NCI-H446 treated with DMSO at 0.1 percent for 48 hours (cell line): ENCODE measurements around the gene IL13.

Experiments
- DNase-seq: peaks from one replicate; lab custom pipeline; 2025; lab: John Stamatoyannopoulos, UW

IL13 gene

DNA sequence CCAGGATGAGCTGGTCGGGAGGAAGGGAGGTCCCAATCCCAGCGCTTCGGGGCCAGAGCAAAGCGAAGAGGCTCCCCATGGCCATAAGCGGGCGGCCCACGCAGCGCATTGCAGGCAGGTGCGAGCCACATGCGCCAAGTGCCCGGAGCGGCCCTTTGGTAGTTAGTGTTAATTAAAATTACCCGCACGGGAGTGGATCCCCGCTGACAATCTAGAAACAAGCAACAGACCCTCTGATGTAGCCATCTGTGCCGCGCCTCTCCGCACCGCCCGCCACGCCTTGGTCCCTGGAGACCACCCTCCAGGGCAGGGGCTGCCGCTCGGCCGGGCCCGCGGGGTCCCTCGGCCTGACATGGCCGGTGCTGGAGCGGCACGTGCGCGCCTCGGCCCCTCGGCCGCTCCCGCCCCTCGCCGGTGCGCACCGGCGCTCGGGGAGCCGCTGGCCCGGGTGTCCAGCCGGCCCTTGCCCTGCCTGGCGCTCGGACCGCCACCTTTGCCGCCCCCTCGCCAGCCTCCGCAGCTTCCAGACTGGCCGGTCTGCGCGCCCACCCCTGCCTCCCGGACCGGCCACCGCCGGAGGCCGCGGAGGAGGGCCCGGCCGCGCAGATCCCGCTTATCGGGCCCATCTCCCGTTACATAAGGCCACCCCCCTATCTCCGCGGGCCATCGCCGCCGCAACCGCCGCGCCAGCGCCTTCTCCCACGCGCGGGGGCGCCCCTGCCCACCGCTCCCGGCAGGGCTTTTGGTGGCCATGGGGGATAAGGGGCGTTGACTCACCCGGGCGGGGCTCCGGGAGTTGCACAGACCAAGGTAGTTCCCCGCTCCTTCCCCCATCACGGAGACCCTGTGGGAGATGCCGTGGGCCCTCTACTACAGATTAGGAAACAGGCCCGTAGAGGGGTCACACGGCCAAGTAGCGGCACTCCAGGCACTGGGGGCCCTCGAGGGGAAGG lies 1.9 kb upstream of the IL13 start:
- DNase-seq = no peak

DNA sequence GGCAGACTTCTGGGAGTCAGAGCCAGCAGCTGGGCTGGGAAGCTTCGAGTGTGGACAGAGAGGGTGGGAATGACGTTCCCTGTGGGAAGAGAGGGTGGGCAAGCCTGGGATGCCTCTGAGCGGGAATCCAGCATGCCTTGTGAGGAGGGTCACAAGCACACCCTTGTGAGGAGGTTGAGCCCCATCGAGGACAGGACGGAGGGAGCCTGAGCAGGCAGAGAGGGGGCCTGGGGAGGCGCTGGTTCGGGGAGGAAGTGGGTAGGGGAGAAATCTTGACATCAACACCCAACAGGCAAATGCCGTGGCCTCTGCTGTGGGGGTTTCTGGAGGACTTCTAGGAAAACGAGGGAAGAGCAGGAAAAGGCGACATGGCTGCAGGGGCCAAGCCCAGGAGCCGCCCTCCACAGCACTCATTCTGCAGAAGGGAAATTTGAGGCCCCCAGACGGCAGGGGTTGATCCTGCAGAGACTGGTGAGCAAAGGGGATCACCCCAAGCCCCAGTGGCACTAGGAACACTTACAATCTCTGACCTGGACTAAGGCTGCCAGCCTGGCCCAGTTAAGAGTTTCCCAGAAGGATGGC lies 1.1 kb upstream of the IL13 start:
- no peak for DNase-seq

DNA sequence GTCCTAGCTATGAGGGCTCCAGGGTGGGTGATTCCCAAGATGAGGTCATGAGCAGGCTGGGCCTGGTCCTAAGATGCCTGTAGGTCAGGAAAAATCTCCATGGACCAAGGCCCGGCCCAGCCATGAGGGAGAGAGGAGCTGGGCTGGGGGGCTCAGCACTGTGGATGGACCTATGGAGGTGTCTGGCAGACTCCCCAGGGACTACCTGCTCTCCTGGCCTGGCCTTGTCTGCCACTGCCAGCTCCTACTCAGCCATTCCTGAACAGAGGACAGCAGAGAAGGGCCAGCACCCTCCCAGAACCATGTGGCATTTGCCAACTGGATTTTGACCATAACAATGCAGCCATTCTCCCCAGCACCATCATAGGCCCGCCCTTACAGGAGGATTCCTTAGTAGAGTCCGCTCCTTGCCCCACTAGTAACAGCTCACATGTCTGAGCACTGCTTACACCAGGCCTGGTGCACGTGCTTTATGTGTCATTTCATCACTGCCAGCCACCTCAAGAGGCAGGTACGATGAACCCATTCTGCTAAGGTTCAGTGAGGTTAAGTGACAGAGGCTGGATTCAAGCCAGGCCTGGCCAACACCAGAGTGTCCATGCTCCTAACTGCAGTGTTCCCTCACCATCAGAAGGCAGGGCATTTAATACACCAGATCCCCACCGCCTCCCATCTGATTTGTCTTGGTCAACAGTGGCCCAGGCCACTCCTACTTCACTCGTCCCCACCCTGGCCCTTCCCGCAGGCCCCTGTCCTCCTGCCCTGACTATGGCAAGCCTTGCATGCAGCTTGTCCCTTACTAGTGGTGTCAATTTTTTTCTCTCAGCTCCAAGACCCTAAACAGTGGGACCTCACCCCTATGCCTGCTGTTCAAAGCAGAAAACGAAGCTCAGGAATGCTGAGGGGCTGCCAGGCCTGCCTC lies 669 bp downstream of the IL13 start:
- DNase-seq = no peak

DNA sequence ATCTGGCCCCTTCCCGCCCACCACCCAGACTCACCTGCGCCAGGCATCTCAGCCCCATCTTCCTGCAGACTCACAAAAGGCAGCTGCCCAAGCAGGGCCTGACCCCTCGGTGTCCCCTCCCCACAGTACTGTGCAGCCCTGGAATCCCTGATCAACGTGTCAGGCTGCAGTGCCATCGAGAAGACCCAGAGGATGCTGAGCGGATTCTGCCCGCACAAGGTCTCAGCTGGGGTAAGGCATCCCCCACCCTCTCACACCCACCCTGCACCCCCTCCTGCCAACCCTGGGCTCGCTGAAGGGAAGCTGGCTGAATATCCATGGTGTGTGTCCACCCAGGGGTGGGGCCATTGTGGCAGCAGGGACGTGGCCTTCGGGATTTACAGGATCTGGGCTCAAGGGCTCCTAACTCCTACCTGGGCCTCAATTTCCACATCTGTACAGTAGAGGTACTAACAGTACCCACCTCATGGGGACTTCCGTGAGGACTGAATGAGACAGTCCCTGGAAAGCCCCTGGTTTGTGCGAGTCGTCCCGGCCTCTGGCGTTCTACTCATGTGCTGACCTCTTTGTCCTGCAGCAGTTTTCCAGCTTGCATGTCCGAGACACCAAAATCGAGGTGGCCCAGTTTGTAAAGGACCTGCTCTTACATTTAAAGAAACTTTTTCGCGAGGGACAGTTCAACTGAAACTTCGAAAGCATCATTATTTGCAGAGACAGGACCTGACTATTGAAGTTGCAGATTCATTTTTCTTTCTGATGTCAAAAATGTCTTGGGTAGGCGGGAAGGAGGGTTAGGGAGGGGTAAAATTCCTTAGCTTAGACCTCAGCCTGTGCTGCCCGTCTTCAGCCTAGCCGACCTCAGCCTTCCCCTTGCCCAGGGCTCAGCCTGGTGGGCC lies 1.9 kb downstream of the IL13 start:
- no peak for DNase-seq

DNA sequence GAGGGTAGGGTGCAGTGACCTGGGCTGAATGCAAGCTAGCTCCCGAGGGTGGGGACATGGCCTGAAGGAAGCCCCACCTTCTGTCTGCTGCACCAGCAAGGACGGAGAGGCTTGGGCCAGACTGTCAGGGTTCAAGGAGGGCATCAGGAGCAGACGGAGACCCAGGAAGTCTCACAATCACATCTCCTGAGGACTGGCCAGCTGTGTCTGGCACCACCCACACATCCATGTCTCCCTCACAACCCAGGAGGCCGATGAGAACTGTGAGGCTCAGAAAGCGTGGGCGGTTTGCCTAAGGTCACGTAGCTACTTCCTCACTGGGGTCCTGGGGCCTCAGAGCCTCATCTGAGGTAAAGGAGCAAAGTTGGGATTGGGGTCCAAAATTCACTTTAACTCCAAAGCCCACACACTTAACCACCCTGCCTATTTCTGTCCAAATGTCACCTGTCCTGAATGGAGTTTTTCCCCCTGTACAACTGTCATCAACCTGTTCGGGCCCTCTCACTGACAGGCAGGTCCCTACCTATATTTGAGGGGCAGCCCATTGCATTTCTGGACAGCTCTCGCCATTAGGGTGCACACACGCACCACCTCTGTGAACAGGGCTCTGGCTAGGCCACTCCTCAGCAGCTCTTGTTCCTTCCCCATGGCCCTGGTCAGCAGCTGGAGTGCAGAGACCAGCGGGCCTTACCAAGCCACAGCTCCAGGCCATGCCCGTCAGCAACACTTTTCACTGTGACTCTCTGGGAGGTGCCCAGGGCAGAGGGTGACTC lies 3.4 kb downstream of the IL13 start:
- DNase-seq = no peak

DNA sequence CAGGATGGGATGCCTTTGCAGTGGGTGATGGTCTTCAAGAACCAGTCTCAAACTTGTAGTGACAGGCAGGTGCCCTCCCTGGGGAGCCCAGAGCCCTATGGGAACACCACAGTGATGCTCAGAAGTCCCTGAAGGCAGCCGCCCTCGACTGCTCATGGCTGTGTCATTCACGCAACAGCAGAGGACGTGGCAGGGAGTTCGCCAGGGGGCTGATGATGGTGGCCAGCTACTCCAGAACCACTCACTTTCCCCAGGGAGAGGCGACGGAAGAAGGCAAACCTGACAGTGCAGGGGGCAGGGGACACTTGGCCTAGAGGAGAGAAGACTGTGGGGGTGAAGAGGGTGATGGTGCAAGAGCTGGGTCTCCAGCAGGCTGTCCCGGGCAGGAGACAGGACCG lies 4.0 kb downstream of the IL13 start:
- no peak for DNase-seq

DNA sequence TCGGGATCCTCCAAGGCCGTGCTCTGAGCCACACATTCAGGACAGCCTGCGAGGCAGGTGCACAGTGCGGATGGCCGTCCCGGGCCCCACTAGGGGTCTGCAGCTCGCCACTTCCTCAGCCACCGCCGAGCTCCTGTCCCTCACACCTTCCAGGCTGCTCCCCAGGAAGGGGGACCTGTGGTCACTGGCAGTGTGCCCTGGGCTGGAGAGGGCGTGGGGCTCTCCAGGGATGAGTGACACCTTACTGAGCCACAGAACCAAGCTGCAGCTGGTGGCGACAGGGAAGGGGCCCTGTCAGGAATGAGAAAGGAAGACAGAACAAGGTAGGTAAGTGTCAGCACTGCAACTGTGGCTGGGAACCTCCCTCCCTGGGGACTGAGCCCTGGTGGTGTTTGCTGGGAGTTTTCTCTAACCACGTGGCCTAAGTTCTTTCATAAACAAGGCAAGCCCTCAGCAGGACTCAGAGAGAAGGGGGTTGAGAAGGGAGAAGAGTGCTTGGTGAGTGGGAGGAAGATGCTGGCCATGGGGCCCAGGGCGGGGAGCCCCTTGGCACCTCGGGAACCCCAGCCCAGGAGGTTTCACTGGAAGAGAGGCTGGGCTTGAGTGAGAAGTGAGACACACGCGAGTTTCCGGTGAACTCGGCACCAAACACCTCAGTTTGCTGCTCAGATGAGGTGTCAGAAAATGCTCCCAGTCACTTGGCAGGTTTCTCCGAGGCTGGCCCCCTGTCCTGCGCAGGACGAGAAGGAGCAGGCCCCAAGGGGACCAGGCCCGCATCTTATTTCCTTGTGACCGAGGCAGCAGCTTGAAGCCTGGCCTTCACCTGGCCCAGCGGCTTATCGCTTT lies 5.2 kb downstream of the IL13 start:
- no peak for DNase-seq

DNA sequence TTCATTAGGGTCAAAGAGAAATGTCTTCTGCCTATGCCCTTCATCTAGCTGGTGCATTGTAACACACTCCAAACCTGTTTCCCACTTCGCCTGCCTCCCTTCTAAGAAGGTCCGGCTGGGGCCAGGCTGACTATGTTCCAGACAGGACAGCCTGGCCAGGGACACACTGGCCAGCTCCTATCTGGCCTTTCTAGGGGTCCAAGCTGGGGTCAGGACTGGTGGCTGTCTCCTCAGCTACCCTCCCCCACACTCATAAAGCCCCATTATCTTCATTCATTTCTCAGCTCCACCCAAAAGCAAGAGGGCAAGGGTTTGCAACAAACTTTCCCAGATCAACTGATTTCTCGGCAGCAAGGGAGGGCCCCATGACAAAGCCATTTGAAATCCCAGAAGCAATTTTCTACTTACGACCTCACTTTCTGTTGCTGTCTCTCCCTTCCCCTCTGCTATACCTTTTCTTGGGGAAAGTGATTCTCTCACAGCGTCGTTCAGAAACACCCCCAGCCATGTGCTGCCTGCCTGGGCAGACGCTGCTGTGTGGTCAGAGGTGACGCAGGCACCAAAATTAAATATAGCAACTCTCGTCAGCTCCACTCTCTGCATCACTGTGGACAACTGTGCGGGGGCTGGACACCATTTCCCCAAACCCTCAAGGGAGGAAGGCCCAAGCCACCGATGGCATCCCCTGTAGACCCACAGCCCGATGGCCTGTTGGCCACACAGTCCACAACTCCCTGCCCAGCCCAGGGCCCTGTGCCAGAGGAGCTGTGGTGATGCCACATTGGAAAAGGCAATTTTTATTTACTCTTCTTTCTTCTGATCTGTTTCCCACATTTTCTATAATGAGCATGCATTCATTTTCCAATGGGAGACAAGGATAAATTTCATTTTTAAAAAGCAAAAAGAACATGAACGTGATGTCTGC lies 6.1 kb downstream of the IL13 start:
- no peak for DNase-seq

DNA sequence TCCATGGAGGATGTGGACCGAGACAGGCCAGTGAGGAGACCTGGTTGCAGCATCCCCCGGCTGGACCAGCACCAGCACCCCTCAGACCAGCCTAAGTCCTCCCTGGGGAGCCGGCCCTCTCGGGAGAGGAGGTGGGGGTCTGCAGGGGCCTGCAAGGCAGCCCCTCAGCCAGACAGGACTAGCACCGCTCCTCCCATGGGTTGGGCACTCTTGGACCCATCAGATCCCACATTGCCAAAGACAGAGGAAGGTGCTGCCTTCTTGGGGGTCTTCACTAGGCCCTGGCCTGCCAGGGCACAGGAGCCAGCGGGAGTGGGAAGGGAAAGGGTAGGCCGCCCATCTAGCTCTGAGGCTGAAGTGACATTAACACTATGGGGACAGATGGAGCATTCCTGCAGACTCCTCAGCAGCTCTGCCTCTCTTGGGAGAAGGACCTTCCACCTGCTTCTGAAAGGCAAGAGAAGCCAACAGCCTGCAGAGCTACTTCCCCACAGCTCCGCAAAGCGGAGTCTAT lies 6.8 kb downstream of the IL13 start:
- DNase-seq = no peak

DNA sequence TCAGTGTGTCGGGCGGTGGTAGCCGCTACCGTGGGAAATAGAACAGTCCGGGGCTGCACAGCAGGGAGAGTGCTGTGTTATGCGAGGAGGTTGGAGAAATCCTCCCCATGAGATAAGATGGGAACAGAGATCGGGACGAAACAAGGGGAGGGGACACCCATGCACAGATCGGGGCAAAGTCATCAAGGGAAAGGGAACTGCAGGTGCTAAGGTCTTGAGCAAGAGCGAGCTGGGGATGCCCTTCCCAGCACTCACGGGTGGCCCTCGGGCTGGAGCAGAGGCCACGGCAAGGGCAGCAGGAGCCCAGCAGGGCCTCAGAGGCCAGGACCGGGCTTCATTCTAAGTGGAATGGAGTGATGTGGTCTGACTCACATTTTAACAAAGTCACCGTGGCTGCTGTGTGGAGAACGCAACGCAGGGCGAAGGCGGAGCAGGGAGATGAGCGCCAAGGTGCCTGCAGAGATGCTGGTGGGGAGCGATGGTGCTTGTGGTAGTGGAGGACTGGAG lies 7.7 kb downstream of the IL13 start:
- DNase-seq = no peak

DNA sequence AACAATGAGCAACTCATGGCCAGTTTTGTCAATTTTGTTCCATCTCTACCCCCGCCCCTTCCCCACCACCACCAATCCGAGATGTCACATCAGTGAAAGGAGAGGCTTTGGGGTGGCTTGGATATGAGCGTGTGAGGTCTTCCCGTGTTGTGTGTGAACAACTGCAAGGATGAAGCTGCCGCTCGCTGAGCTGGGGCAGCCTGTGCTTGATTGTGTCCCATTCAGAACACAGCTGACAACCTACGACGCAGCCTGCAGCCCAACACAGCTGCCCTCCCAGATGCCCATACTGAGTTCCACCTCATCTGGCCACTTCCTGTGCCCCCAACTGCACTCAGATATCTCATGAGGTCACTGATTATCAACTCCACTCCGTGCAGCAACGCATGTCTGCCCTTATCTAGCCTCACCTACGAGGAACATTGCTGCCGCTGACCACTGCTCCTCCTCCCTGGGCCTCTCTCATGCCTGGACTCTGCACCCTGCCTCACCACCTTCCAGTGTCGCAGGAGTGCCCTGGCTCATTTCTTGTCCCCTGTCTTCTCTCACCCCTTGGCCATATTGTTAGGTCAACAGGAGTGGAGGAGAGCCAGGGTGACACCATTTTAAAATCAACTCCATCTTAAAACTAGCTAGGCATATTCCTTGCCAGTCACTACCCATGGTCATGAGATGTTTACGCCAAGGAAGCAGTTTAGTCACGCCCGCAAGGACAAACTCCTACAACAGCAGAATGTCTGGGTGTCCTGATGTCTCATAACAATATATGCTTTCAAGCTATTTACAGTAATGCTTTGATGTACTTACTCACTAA lies 8.5 kb downstream of the IL13 start:
- DNase-seq = no peak

DNA sequence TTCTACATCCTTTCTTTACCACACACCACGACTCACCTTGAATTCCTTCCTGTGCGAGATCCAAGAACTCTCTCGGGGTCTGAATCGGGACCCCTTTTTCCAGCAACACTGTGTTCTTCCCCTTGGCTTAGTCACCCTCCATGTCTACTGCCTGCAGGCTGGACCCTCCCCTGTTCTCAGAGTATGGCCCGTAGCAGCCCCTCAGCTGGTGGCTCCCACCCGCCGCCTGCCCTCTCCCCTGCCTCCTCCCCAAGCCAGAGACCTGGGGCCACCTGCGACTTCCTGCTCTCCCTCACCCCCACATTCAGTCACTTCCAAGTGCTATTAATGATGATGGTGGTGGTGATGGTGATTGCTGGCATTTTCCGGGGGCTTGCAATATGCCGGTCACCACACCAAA lies 9.3 kb downstream of the IL13 start:
- no peak for DNase-seq

DNA sequence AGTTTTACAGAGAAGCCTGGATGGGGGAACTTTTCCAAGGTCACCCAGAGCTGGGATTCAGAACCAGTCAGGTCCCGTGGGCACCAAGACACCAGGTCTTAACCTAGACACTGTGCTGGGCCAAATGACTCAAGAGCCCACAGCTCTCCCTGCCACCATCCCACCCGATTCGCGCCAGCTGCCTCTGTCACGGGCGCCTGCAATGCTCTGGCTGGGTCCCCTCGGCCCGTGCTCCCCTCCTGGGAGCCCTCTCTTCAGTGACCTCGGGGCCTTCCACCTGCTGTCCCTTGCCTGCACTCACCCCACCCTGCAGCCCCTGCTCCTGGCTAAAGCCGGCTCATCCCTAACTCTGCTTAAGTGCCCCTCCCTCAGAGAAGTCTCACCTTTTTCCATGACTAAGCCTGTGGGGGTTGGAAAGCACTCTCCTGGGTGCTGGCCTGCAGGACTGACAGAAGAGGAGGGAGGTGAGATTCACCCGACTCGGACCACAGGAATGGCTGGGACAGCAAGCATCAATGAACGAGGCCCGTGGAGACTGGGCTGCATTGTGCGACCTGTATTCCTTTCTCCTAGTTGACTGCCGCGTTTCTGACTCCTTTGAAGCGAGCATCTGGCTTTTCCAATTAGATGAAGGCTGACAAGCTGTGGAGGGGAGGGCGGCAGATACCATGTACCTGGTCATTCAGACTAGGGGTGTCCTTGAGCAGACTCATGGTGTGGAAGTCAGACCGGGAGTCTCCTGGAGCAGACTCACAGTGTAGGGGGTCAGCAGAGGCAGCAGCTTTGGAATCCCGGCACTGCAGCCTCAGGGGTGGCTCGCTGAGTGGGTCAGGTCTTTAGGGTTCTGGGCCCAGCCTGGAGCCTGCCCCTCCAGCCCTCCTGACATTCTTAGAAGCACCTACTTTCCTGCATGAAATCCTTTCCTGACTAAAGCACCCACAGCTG lies 10.1 kb downstream of the IL13 start:
- no peak for DNase-seq

DNA sequence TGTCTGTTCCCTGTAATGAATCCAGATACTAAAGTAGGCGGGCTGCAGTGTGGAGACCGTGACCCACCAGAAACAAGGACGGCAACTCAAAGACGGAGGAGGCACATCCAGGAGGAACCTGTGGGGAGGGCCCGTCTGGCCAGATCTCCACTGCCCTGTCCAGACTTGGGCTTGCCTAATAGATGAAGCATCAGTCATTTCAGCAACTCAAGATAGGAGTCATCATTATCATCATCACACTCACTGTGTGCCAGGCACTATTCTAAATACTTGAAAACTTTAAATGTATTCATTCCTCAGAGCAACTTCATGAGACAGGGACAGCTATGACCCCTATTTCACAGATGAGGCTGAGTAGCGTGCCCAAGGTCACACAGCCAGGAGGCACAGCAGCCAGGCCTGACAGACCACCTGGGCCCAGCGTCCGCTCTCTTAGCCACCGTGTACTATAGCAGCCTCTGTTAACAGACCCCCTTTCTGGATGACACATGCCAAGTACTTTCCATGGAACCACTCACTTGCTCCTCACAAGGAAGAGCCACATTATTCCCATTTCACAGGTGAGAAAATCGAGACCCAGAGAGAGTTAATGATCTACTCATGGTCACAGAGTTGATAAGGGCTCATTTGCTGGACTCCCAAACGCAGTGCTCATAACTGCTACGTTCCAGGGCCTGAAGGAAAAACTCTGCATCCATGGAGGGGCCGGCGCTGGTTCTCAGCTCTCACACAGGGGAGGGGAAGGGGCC lies 10.9 kb downstream of the IL13 start:
- DNase-seq = no peak

DNA sequence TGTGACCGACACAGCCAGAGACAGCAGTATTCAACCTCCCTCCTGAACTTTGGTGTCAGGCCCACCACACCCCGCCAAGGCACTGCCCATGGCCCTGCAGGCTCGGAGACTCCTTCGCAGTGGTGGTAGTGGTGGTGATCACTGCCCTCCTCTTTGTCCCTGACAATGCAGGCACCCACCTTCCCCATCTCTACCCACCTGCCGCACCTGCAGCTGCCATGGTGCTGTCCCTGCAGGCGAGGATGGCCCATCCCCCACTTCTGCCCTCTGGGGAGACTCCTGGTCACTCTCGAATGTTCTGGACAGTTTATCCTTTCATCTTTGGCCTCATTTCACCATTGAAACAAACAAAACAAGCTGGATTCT lies 11.5 kb downstream of the IL13 start:
- no peak for DNase-seq
